Fibroblast of lung (primary cell): ENCODE results near the gene VSIR.

ENCODE experiments used
- EZH2 ChIP-seq: IDR thresholded peaks from 2 replicates; pipeline ENCODE4 v1.5.1; 2012; ENCODE audit warnings: low read length, control low read depth, mild to moderate bottlenecking; ENCODE audit errors: missing control alignments
- TF ChIP-seq, protein P1 (sequence below), 2 donors: IDR thresholded peaks in 1 of 2; conservative IDR thresholded peaks in 1 of 2; 1 replicate in 1 of 2; 2 replicates in 1 of 2; pipeline ENCODE4 v1.5.1; 2011 to 2012; ENCODE audit warnings: low read length in 2 of 2, control low read depth in 1 of 2, inconsistent platforms in 1 of 2, low read depth in 1 of 2, mild to moderate bottlenecking in 1 of 2

DNA sequence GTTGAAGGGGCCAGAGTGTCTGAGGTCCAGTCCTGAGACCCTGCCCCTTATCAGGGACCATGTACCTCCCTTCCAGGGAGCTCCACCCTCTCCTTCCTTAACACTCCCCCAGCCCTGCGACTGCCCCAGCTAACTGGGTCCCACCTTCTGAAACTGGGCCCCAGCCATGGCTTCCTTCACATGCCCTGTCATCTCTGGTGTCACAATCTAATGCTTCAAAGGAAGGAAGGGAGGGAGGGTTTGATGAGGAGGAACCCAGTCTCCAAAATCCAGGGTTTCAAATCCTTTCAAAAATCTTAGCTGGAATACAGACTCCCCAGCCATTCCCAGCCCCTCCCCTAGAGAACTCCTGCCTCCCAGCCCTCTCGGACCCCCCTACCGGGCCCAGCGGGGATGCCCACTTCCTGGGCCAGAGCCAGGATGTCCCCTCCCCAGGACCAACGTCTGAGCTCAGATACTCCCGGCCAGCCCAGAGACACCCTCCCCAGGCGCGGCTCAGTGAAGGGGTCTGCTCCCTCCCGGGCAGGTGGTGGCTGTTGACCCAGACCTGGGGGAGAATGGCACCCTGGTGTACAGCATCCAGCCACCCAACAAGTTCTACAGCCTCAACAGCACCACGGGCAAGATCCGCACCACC is 71.7 kb downstream of the VSIR start:
- TF ChIP-seq, protein P1, sequence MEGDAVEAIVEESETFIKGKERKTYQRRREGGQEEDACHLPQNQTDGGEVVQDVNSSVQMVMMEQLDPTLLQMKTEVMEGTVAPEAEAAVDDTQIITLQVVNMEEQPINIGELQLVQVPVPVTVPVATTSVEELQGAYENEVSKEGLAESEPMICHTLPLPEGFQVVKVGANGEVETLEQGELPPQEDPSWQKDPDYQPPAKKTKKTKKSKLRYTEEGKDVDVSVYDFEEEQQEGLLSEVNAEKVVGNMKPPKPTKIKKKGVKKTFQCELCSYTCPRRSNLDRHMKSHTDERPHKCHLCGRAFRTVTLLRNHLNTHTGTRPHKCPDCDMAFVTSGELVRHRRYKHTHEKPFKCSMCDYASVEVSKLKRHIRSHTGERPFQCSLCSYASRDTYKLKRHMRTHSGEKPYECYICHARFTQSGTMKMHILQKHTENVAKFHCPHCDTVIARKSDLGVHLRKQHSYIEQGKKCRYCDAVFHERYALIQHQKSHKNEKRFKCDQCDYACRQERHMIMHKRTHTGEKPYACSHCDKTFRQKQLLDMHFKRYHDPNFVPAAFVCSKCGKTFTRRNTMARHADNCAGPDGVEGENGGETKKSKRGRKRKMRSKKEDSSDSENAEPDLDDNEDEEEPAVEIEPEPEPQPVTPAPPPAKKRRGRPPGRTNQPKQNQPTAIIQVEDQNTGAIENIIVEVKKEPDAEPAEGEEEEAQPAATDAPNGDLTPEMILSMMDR (conservative IDR thresholded peaks at IDR 0.05 in 1 of 2, IDR thresholded peaks at IDR 0.05 in 1 of 2; ENCODE audit: low read depth in 1 of 2, low read length in 2 of 2), result no peak
- TF ChIP-seq EZH2, result no peak
